SK-N-SH (cell line): ENCODE measurements around the gene RNF223. TPM values are rescaled to one million over a fixed set of nuclear protein-coding genes. Genes with fewer than 3 reads are reported as not detected.

Source experiments
- CTCF ChIA-PET: fragments of 300-600, 350-600 bp; formaldehyde crosslinking; extraction: SDS; loops from one replicate; lab custom pipeline; 2021; lab: Yijun Ruan, JAX
- POLR2A ChIA-PET: fragments of 350-600 bp; sonication (Branson Sonifier 250); formaldehyde crosslinking; extraction: SDS; loops from one replicate; lab custom pipeline; 2020; ENCODE audit warnings: antibody characterized with exemption, inconsistent platforms; lab: Yijun Ruan, JAX
- DNase-seq: peaks from one replicate; pipeline ENCODE4 v3.0.0; 2012
- H2AFZ ChIP-seq: fragments of 200-600 bp; sonication (generic); 2 replicates; pipeline ENCODE4 v1.8.1; 2016; ENCODE audit warnings: antibody characterized with exemption, mild to moderate bottlenecking, low read depth
- H3F3A ChIP-seq: fragments of 200-600 bp; sonication (generic); replicated peaks from 2 replicates; pipeline ENCODE3; 2016; ENCODE audit warnings: antibody characterized with exemption, mild to moderate bottlenecking; ENCODE audit not compliant: insufficient read depth
- H3K27ac ChIP-seq, 2 experiments: fragments of 200-500 bp in 1 of 2; fragments of 200-600 bp in 1 of 2; sonication (Bioruptor generic) in 1 of 2; sonication (generic), shearing (Covaris generic) in 1 of 2; 2 replicates each; pipeline versions ENCODE4 v1.5.1 to v1.6.1; 2014 to 2016; ENCODE audit warnings: low read depth in 2 of 2, inconsistent platforms in 1 of 2, low read length in 1 of 2, mild to moderate bottlenecking in 1 of 2, mixed read lengths in 1 of 2
- H3K27me3 ChIP-seq: fragments of 200-600 bp; sonication (generic), shearing (Covaris generic); 2 replicates; pipeline ENCODE4 v1.6.1; 2016; ENCODE audit warnings: mixed run types; ENCODE audit not compliant: insufficient read depth
- H3K36me3 ChIP-seq, 2 experiments: fragments of 200-500 bp in 1 of 2; fragments of 200-600 bp in 1 of 2; sonication (Bioruptor generic) in 1 of 2; sonication (generic) in 1 of 2; replicated peaks in 1 of 2; 2 replicates each; pipeline versions ENCODE3 to v1.5.1; 2014 to 2016; ENCODE audit warnings: low read length in 1 of 2, mild to moderate bottlenecking in 1 of 2; ENCODE audit not compliant: insufficient read depth in 2 of 2, control insufficient read depth in 1 of 2
- H3K4me1 ChIP-seq, 2 experiments: fragments of 200-500 bp in 1 of 2; fragments of 200-600 bp in 1 of 2; sonication (Bioruptor generic) in 1 of 2; sonication (generic), shearing (Covaris generic) in 1 of 2; 2 replicates each; pipeline versions ENCODE4 v1.5.1 to v1.6.1; 2014 to 2016; ENCODE audit warnings: low read depth in 1 of 2, low read length in 1 of 2, mixed run types in 1 of 2; ENCODE audit not compliant: insufficient read depth in 2 of 2, control insufficient read depth in 1 of 2
- H3K4me2 ChIP-seq: fragments of 200-600 bp; sonication (generic), shearing (Covaris generic); 2 replicates; pipeline ENCODE4 v1.6.1; 2017; ENCODE audit warnings: mixed run types
- H3K4me3 ChIP-seq, 2 experiments: fragments of 200-500 bp in 1 of 2; fragments of 200-600 bp in 1 of 2; sonication (Bioruptor generic) in 1 of 2; sonication (generic), shearing (Covaris generic) in 1 of 2; 2 replicates each; pipeline versions ENCODE4 v1.5.1 to v1.8.1; 2014 to 2016; ENCODE audit warnings: low read depth in 2 of 2, inconsistent platforms in 1 of 2, low read length in 1 of 2, mild to moderate bottlenecking in 1 of 2, mixed read lengths in 1 of 2, moderate library complexity in 1 of 2
- H3K79me2 ChIP-seq: fragments of 200-600 bp; sonication (generic); 2 replicates; pipeline ENCODE4 v1.8.1; 2017; ENCODE audit warnings: mild to moderate bottlenecking; ENCODE audit not compliant: insufficient read depth
- H3K9ac ChIP-seq: fragments of 200-600 bp; sonication (generic); 2 replicates; pipeline ENCODE4 v1.6.1; 2017; ENCODE audit warnings: mixed run types
- H3K9me2 ChIP-seq: fragments of 200-600 bp; sonication (generic); 2 replicates; pipeline ENCODE4 v1.6.1; 2017; ENCODE audit warnings: mixed run types
- H3K9me3 ChIP-seq: fragments of 200-600 bp; sonication (generic); 2 replicates; pipeline ENCODE4 v1.6.1; 2017; ENCODE audit warnings: mixed run types, mild to moderate bottlenecking, moderate library complexity
- H4K20me1 ChIP-seq: fragments of 200-600 bp; sonication (generic); 2 replicates; pipeline ENCODE4 v1.6.1; 2017; ENCODE audit warnings: mild to moderate bottlenecking, mixed run types; ENCODE audit not compliant: insufficient read depth
- FOSL2 ChIP-seq: IDR thresholded peaks from 2 replicates; pipeline ENCODE4 v1.4.0; 2012; ENCODE audit warnings: low read depth, mild to moderate bottlenecking, moderate library complexity, borderline replicate concordance
- GATA2 ChIP-seq: sonication (generic); formaldehyde crosslinking; IDR thresholded peaks from 2 replicates; pipeline ENCODE4 v1.5.0; 2020; ENCODE audit warnings: mild to moderate bottlenecking, missing genetic modification reagents
- NFIC ChIP-seq: IDR thresholded peaks from 2 replicates; pipeline ENCODE4 v1.4.0; 2012; ENCODE audit warnings: borderline replicate concordance
- NRF1 ChIP-seq: IDR thresholded peaks from 2 replicates; pipeline ENCODE4 v1.6.1; 2012; ENCODE audit warnings: low read depth, mild to moderate bottlenecking, low read length
- RAD21 ChIP-seq: IDR thresholded peaks from 2 replicates; pipeline ENCODE4 v1.6.1; 2012; ENCODE audit warnings: mild to moderate bottlenecking, low read length
- RFX5 ChIP-seq: IDR thresholded peaks from 2 replicates; pipeline ENCODE4 v1.6.1; 2012; ENCODE audit warnings: mild to moderate bottlenecking, improper control_type of control experiment, low read length
- TEAD4 ChIP-seq: IDR thresholded peaks from 2 replicates; pipeline ENCODE4 v1.4.0; 2012; ENCODE audit warnings: mild to moderate bottlenecking, borderline replicate concordance; ENCODE audit not compliant: insufficient read depth
- YY1 ChIP-seq: IDR thresholded peaks from 2 replicates; pipeline ENCODE4 v1.4.0; 2012; ENCODE audit warnings: low read depth, mild to moderate bottlenecking
- WGBS: methylation state at CpG from one replicate; pipeline ENCODE4 v1.1.6; 2017; ENCODE audit warnings: low lambda C conversion rate; 5-methylcytosine and 5-hydroxymethylcytosine counted together
- polyA plus RNA-seq, 3 experiments: library from polyadenylated mRNA; depleted of rRNA; stranded (reverse); fragments of >200 nt; gene quantifications; 2 replicates each; pipeline ENCODE4 v1.2.3, GENCODE V29; 2012
- TF ChIP-seq, protein P1 (sequence below): IDR thresholded peaks from 2 replicates; pipeline ENCODE4 v1.4.0; 2012; ENCODE audit warnings: low read depth, borderline replicate concordance
- TF ChIP-seq, protein P2 (sequence below): IDR thresholded peaks from 2 replicates; pipeline ENCODE4 v1.6.1; 2012; ENCODE audit warnings: mild to moderate bottlenecking, low read depth, low read length, moderate library complexity
- TF ChIP-seq, protein P3 (sequence below): fragments of 150-350 bp; IDR thresholded peaks from 2 replicates; pipeline ENCODE4 v1.6.1; 2016; ENCODE audit warnings: mild to moderate bottlenecking, low read depth, low read length
- TF ChIP-seq, protein P4 (sequence below): IDR thresholded peaks from 2 replicates; pipeline ENCODE4 v1.4.0; 2012; ENCODE audit warnings: low read depth
- TF ChIP-seq, protein P5 (sequence below): fragments of 200-600 bp; sonication (generic); IDR thresholded peaks from 2 replicates; pipeline ENCODE4 v1.6.1; 2017; ENCODE audit warnings: antibody characterized with exemption, mild to moderate bottlenecking, moderate library complexity
- TF ChIP-seq, protein P6 (sequence below): IDR thresholded peaks from 2 replicates; pipeline ENCODE4; 2012

Gene RNF223
- polyA plus RNA-seq, 1 of the 3 experiments (the other 2 are of a cell fraction), result not detected

DNA sequence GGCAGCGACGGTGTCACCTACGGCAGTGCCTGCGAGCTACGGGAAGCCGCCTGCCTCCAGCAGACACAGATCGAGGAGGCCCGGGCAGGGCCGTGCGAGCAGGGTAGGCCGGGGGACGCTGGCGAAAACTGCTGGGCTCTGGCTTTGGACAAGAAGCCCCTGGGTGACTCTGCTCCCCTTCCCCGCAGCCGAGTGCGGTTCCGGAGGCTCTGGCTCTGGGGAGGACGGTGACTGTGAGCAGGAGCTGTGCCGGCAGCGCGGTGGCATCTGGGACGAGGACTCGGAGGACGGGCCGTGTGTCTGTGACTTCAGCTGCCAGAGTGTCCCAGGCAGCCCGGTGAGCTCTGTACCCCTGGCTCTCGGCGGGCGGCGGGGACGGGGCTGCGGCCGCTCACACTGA, 30.2 kb downstream of the RNF223 start:
- Histone ChIP-seq H3K4me2 (no peak overlapping the region), H3K27ac (no peak overlapping the region), H2AFZ (no peak overlapping the region), H3K27me3 (no peaks in the 10 kb centered on the region), H4K20me1 (peaks cover 8% of the 10 kb centered on the region; the same call in 1 of the 2 replicates), H3K4me3 (no peak overlapping the region), H3K9me2 (no peaks in the 10 kb centered on the region), H3K4me1 (peaks cover 0 to 17% of the 10 kb centered on the region in 2 experiments; a peak in 1 of 4 replicates), H3F3A (no peaks in the 10 kb centered on the region), H3K79me2 (no peaks in the 10 kb centered on the region), H3K9ac (no peak overlapping the region), H3K36me3 (peaks cover 0 to 25% of the 10 kb centered on the region in 2 experiments), H3K9me3 (no peaks in the 10 kb centered on the region)
- WGBS, result 80% methylated on average over 2 of the region's 33 CpGs
- POLR2A ChIA-PET, result no interaction called here
- CTCF ChIA-PET, result interaction anchor here (1.2 kb wide), 1 partner anchor 60 kb away, joined by 3 read pairs; no protein-coding TSS in a partner anchor
- TF ChIP-seq, protein P1, sequence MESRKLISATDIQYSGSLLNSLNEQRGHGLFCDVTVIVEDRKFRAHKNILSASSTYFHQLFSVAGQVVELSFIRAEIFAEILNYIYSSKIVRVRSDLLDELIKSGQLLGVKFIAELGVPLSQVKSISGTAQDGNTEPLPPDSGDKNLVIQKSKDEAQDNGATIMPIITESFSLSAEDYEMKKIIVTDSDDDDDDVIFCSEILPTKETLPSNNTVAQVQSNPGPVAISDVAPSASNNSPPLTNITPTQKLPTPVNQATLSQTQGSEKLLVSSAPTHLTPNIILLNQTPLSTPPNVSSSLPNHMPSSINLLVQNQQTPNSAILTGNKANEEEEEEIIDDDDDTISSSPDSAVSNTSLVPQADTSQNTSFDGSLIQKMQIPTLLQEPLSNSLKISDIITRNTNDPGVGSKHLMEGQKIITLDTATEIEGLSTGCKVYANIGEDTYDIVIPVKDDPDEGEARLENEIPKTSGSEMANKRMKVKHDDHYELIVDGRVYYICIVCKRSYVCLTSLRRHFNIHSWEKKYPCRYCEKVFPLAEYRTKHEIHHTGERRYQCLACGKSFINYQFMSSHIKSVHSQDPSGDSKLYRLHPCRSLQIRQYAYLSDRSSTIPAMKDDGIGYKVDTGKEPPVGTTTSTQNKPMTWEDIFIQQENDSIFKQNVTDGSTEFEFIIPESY, result no peak
- TF ChIP-seq, protein P2, sequence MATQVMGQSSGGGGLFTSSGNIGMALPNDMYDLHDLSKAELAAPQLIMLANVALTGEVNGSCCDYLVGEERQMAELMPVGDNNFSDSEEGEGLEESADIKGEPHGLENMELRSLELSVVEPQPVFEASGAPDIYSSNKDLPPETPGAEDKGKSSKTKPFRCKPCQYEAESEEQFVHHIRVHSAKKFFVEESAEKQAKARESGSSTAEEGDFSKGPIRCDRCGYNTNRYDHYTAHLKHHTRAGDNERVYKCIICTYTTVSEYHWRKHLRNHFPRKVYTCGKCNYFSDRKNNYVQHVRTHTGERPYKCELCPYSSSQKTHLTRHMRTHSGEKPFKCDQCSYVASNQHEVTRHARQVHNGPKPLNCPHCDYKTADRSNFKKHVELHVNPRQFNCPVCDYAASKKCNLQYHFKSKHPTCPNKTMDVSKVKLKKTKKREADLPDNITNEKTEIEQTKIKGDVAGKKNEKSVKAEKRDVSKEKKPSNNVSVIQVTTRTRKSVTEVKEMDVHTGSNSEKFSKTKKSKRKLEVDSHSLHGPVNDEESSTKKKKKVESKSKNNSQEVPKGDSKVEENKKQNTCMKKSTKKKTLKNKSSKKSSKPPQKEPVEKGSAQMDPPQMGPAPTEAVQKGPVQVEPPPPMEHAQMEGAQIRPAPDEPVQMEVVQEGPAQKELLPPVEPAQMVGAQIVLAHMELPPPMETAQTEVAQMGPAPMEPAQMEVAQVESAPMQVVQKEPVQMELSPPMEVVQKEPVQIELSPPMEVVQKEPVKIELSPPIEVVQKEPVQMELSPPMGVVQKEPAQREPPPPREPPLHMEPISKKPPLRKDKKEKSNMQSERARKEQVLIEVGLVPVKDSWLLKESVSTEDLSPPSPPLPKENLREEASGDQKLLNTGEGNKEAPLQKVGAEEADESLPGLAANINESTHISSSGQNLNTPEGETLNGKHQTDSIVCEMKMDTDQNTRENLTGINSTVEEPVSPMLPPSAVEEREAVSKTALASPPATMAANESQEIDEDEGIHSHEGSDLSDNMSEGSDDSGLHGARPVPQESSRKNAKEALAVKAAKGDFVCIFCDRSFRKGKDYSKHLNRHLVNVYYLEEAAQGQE, result no peak
- TF ChIP-seq, protein P3, sequence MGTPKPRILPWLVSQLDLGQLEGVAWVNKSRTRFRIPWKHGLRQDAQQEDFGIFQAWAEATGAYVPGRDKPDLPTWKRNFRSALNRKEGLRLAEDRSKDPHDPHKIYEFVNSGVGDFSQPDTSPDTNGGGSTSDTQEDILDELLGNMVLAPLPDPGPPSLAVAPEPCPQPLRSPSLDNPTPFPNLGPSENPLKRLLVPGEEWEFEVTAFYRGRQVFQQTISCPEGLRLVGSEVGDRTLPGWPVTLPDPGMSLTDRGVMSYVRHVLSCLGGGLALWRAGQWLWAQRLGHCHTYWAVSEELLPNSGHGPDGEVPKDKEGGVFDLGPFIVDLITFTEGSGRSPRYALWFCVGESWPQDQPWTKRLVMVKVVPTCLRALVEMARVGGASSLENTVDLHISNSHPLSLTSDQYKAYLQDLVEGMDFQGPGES, result no peak
- no peak for TF ChIP-seq RAD21
- TF ChIP-seq GATA2 (CRISPR knock-in tag), result no peak
- TF ChIP-seq YY1, result no peak
- no peak for TF ChIP-seq RFX5
- TF ChIP-seq, protein P4, sequence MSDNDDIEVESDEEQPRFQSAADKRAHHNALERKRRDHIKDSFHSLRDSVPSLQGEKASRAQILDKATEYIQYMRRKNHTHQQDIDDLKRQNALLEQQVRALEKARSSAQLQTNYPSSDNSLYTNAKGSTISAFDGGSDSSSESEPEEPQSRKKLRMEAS, result no peak
- DNase-seq, result no peak

DNA sequence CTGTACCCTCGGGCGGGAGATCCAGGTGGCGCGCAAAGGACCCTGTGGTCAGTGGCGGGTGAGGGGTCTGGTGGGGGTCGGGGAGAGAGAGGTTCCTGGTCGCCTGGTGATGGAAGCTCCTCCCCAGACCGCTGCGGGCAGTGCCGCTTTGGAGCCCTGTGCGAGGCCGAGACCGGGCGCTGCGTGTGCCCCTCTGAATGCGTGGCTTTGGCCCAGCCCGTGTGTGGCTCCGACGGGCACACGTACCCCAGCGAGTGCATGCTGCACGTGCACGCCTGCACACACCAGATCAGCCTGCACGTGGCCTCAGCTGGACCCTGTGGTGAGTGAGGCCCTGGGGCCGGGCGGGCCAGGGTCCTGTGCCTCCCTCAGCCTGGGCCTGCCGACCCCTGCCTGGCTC, 30.7 kb downstream of the RNF223 start:
- Histone ChIP-seq H3K9ac (no peak overlapping the region), H3K36me3 (peaks cover 0 to 25% of the 10 kb centered on the region in 2 experiments), H3K79me2 (no peaks in the 10 kb centered on the region), H4K20me1 (peaks cover 12% of the 10 kb centered on the region), H3K9me3 (no peaks in the 10 kb centered on the region), H3K4me2 (no peak overlapping the region), H3K4me1 (peaks cover 0 to 18% of the 10 kb centered on the region in 2 experiments; a peak in 1 of 4 replicates), H3F3A (no peaks in the 10 kb centered on the region), H2AFZ (no peak overlapping the region), H3K4me3 (no peak overlapping the region), H3K27ac (no peak overlapping the region), H3K27me3 (no peaks in the 10 kb centered on the region), H3K9me2 (no peaks in the 10 kb centered on the region)
- DNase-seq, result no peak
- ChIA-PET POLR2A (no interaction called here), CTCF (interaction anchor here (0.9 kb wide), 1 partner anchor 59 kb away, joined by 3 read pairs; no protein-coding TSS in a partner anchor)
- WGBS, result 100% methylated on average over 5 of the region's 27 CpGs
- TF ChIP-seq TEAD4, result no peak
- TF ChIP-seq, protein P5, sequence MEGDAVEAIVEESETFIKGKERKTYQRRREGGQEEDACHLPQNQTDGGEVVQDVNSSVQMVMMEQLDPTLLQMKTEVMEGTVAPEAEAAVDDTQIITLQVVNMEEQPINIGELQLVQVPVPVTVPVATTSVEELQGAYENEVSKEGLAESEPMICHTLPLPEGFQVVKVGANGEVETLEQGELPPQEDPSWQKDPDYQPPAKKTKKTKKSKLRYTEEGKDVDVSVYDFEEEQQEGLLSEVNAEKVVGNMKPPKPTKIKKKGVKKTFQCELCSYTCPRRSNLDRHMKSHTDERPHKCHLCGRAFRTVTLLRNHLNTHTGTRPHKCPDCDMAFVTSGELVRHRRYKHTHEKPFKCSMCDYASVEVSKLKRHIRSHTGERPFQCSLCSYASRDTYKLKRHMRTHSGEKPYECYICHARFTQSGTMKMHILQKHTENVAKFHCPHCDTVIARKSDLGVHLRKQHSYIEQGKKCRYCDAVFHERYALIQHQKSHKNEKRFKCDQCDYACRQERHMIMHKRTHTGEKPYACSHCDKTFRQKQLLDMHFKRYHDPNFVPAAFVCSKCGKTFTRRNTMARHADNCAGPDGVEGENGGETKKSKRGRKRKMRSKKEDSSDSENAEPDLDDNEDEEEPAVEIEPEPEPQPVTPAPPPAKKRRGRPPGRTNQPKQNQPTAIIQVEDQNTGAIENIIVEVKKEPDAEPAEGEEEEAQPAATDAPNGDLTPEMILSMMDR, result no peak
- no peak for TF ChIP-seq FOSL2
- no peak for TF ChIP-seq NFIC
- TF ChIP-seq, protein P6, sequence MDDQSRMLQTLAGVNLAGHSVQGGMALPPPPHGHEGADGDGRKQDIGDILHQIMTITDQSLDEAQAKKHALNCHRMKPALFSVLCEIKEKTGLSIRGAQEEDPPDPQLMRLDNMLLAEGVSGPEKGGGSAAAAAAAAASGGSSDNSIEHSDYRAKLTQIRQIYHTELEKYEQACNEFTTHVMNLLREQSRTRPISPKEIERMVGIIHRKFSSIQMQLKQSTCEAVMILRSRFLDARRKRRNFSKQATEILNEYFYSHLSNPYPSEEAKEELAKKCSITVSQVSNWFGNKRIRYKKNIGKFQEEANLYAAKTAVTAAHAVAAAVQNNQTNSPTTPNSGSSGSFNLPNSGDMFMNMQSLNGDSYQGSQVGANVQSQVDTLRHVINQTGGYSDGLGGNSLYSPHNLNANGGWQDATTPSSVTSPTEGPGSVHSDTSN, result no peak
- no peak for TF ChIP-seq NRF1
- TF ChIP-seq, protein P1, result no peak
